HG03520 (cell line): ENCODE data around the gene NID1.

ENCODE experiments used
- ATAC-seq: cut with Tn5 transposase; IDR thresholded peaks from one replicate; pipeline ENCODE4 v1.9.1; 2021; ENCODE audit warnings: mild to moderate bottlenecking, moderate library complexity; ENCODE audit not compliant: unreplicated experiment

NID1 gene

DNA sequence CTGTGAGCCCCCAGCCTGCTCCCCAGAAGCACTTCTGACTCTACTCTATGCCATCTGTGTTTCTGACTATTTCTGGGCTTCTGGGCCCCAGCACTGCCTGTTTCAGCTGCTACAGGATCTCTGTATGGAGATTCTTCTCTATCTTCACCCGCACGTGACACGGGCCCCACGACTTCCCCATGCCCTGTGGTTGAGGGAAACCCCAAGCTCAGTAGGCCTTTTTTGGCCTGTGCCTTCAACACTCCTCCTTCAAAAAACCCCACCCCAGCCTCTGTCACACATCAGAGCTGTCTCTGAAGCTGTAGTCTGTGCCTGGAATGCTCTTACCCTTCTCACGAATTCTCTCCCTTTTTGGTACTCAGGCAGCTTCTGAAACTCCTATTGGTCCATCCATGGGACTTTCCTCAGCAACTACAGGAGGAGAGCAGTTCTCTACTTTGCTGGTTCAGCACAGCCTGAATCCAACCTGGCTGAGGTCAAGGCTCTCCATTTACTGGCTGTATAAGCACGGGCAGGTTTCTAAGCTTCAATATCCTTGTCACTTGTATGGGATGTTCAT is 2.0 kb upstream of the NID1 start:
- ATAC-seq, result peak; percentile 74

DNA sequence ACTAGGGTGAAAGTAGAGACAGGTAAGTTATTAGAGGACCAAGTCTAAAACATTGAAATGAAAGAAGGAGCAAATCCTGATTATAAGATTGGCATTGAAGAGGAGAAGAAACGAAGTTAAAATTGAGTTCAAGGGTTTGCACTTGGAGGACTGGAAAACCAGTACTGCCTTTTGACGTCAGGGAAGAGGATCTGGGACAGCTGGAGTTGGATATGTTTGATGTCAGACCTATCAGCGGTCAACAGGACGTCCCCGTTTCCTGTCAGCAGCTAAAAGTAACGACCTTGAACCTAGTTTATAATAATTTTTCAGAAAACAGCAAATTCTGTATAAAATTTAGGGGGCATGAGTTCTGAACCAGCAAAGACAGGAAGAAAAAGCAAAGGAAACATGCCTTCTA is 1.2 kb upstream of the NID1 start:
- no peak for ATAC-seq

- no peak for ATAC-seq
Measured at GRCh38 chr1:236065509-236066005, 667 bp upstream of the NID1 start.

DNA sequence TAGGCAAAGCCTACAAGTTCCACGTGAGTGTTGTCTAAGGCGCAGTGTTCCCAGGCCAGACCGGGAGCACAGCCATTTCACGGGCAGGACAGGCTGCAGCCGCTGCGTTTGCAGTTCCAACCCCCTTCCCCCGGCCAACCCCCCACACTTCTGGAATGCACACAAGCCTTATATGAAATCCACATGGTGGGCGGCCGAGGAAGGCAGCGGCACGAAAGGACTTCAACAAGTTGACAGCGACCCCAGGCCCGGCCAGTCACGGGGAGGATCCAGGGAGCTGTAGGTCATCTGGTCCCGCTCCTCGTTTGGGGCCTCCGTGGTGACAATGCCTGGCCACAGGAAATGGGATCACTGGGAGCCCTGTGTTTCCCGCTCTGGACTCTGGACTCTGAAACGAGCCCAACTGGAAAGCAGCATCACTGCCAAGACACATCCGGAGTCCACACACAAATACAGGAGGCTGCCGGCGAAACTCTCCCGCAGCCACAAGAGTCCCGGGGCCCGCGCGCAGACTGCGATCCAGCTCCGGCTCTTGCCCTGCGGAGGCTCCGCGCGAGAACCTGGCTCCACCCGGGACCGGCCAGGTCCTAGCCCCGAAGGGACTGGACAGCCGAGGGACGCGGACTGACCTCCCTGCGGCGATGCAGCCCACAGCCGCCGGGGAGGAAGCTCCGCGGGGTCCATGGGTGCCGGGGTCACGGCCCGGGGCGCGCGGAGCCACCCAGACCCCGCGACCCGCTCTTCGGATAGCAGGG is 794 bp downstream of the NID1 start:
- no peak for ATAC-seq

DNA sequence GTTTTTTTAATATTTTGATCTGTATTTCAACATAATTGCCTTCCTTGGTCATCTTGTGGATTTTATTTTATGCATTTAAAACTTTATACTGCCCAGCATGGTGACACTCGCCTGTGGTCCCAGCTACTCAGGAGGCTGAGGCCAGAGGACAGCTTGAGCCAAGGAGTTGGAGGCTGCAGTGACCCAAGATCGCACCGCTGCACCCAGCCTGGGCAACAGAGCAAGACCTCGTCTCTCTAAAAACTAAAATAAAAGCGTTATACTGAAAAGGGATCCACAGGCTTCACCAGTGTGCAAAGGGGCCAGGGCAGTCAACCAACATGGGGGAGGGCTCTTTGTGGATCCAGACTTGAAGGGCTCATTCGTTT is 1.4 kb downstream of the NID1 start:
- ATAC-seq, result no peak

- ATAC-seq, result no peak
Measured at GRCh38 chr1:236060286-236060685, 4.6 kb downstream of the NID1 start.

DNA sequence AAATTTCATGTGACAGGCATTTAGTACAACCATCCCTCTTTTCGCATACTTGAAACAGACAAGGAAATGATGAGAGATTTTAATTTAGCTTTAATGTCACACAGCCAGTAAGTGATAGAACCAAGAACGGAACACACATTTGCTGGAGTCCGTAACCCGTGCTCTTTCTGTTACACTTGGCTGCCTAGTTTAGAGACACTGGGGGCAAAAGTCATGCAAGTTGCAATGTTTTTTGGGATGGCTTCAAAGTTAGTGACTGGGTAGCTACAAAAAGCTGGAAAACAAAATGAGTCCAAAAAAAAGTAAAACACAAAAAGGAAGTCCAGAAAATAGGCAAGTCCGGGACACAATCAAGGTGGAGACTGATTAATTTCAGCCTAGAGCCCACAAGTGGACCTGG is 5.9 kb downstream of the NID1 start:
- ATAC-seq, result no peak

GRCh38 chr1:236058141-236058934 is 6.6 kb downstream of the NID1 start:
- ATAC-seq, result peak; percentile 88

GRCh38 chr1:236057546-236057945 is 7.3 kb downstream of the NID1 start:
- ATAC-seq, result no peak

GRCh38 chr1:236052232-236052993 is 12.5 kb downstream of the NID1 start:
- no peak for ATAC-seq

DNA sequence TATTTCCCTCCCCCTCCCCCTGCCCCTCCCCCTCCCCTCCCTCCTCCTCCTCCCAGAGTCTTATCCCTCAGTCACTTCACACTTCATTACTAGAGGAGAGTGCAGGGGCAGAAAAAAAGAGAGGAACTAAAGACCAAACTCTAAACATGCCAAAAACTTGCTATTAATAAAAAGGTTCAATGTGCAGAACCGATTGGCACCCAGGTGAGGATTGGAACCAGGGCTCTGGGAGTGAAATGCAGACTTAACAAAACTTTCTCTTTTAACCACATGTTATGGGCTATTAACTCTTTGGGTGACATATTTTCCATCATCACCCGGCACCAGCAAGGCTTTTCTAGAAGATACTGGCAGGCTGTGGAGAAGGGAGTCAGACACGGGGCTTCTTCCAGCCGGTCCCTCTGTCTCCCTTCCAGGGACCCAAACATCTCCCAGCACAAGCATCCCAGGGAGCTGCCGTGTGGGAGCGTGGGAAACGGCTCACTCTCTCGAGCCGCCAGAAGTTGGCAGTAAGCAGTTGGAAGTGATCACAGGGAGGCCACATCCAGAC is 13.6 kb downstream of the NID1 start:
- no peak for ATAC-seq

DNA sequence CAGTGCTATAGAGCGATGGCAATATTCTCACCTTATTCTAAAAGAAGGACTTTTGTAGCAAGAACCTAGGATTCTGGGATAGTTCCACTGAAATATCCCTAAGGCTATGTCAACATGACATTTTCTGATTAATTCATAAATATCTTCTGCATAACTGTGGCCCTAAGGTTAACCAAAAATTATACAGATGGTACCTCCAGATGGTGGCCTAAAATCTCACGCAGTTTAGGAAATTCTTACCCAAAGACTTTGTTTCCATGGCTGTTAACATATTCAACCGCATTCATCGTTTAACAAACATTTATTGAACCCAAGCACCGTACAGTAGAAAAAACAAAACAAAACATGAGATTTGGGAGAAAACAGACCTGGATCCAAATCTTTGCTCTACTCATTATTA is 19.1 kb downstream of the NID1 start:
- no peak for ATAC-seq

GRCh38 chr1:236044341-236044740 is 20.5 kb downstream of the NID1 start:
- no peak for ATAC-seq

GRCh38 chr1:236041631-236042618 is 23.0 kb downstream of the NID1 start:
- no peak for ATAC-seq

- ATAC-seq, result no peak
Measured at GRCh38 chr1:236039740-236040685, 24.9 kb downstream of the NID1 start.

- ATAC-seq, result no peak
Measured at GRCh38 chr1:236038034-236038433, 26.9 kb downstream of the NID1 start.

GRCh38 chr1:236035681-236036101 is 29.2 kb downstream of the NID1 start:
- ATAC-seq, result no peak

GRCh38 chr1:236033336-236033735 is 31.6 kb downstream of the NID1 start:
- ATAC-seq, result no peak

GRCh38 chr1:236030534-236030933 is 34.4 kb downstream of the NID1 start:
- ATAC-seq, result no peak
